ENCODE measurements around the gene CLDN15.

Gene CLDN15

GRCh38 chr7:101197991-101198390 is 39.6 kb downstream of the CLDN15 start:
- DNase-seq: no peak

GRCh38 chr7:101195884-101196283 is 41.7 kb downstream of the CLDN15 start:
- no peak for DNase-seq

GRCh38 chr7:101189109-101189508 is 48.5 kb downstream of the CLDN15 start:
- DNase-seq: no peak

GRCh38 chr7:101186844-101187428 is 50.7 kb downstream of the CLDN15 start:
- no peak for DNase-seq

- no peak for DNase-seq
These were observed 51.4 kb downstream of the CLDN15 start for GRCh38 chr7:101186194-101186593.

GRCh38 chr7:101185258-101185839 is 52.3 kb downstream of the CLDN15 start:
- no peak for DNase-seq
